ENCODE results near the gene ZNF440. TPM values are rescaled to one million over a fixed set of nuclear protein-coding genes. Genes with fewer than 3 reads are reported as not detected.
"Not testable (repeated sequence)": the region's sequence is repeated elsewhere in the genome, so short reads cannot be mapped to it uniquely, and the experiment has no call there.

The ZNF440 gene
- total and polyA plus RNA-seq, 10 of the 15 experiments (the other 5 are each of a cell fraction or from before 2014, with no cell fraction given) = 1.3 to 8.9 (median 3.8) TPM

- TF ChIP-seq ZBTB33 (IDR thresholded peaks at IDR 0.05) (no peak), POLR2AphosphoS2 (IDR thresholded peaks at IDR 0.05; ENCODE audit: low read depth, low read length) (no peak), RAD51 (IDR thresholded peaks at IDR 0.05) (no peak), NR2C2 (IDR thresholded peaks at IDR 0.05; ENCODE audit: borderline replicate concordance, control insufficient read depth, insufficient read length, low read depth) (no peak), SUZ12 (IDR thresholded peaks at IDR 0.05; ENCODE audit: unreplicated experiment) (no peak)
These were observed 29.6 kb downstream of the ZNF440 start (continued) for GRCh38 chr19:11843722-11844121.

DNA sequence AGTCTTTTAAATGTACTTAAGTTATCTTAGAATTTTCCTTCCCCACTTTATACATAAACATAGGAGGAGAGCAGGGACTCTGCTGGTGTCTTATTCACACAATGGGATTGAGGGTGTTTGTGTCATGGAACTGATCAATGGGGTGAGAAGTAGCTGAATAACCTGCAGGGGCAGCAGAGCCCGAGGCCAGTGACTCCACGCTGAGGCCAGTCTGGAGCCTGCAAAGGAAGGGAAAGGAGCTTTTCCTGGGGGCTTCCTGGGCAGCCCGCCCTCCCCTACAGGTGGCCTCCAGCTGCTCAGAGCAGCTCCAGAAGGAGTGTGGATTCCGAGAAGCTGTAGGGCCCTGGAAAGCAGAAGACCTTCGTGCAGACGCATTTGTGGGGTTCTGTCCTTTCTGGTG, 33.5 kb downstream of the ZNF440 start:
- H3K36me3 ChIP-seq (ENCODE audit: control insufficient read depth in 2 of 2, insufficient read depth in 2 of 2, low read length in 1 of 2); H4K20me1 ChIP-seq (ENCODE audit: control insufficient read depth, insufficient read depth); ATAC-seq; H3K4me1 ChIP-seq (ENCODE audit: control insufficient read depth, insufficient read depth, low read length); H2AFZ ChIP-seq (ENCODE audit: control insufficient read depth, low read depth, low read length); POLR2A ChIA-PET; SMC1A ChIA-PET (ENCODE audit: uncharacterized antibody, unreplicated experiment); RAD21 ChIA-PET (ENCODE audit: unreplicated experiment); FAIRE-seq; intact Hi-C loops (cut with micrococcal nuclease; ENCODE audit: unreplicated experiment); H3K4me2 ChIP-seq (ENCODE audit: control insufficient read depth, insufficient read depth); H3K4me3 ChIP-seq; H3K9me3 ChIP-seq (replicated peaks; ENCODE audit: control insufficient read depth, insufficient read depth, low read length); H3K27me3 ChIP-seq (replicated peaks in 1 of 2; ENCODE audit: control insufficient read depth in 2 of 2, insufficient read depth in 2 of 2, low read length in 1 of 2); CTCF ChIA-PET; BruUV-seq (replicated peaks); DNase-seq (ENCODE audit: low read depth, low spot score); H3K27ac ChIP-seq (ENCODE audit: control insufficient read depth, insufficient read depth); H3K9ac ChIP-seq (ENCODE audit: control insufficient read depth, insufficient read depth, low read length); in situ Hi-C loops (cut with MboI); H3K79me2 ChIP-seq (ENCODE audit: control insufficient read depth, insufficient read depth, low read length): not testable (repeated sequence)
- WGBS (ENCODE audit: insufficient coverage, insufficient replicate concordance, low lambda C conversion rate, missing lambda C conversion rate) = 83% methylated on average over 6 of the region's 6 CpGs
